ENCODE measurements around the gene SELENBP1. TPM values are rescaled to one million over a fixed set of nuclear protein-coding genes. Genes with fewer than 3 reads are reported as not detected.

The SELENBP1 gene
- total and polyA plus RNA-seq, 3 donors from 2014 or later: 13.0 to 31.8 (median 15.1) TPM

- no peak overlapping the region for H3K27ac ChIP-seq
- 78 to 89% methylated on average over 6 of the region's 6 CpGs for WGBS, 2 donors
- TF ChIP-seq POLR2A (IDR thresholded peaks at IDR 0.05) (no peak), CTCF (IDR thresholded peaks at IDR 0.05) (no peak)
- H3K36me3 ChIP-seq (ENCODE audit: low read depth, missing control alignments): no peaks in the 10 kb centered on the region
- DNase-seq: no peak
- no peaks in the 10 kb centered on the region for H3K9me3 ChIP-seq
- H3K4me3 ChIP-seq: no peak overlapping the region
- H3K27me3 ChIP-seq: no peaks in the 10 kb centered on the region
- H3K4me1 ChIP-seq: peaks cover 12% of the 10 kb centered on the region
- intact Hi-C loops (cut with DNase I; ENCODE audit: low total_unique reads): no loop called here
These were observed 29.9 kb downstream of the SELENBP1 start for GRCh38 chr1:151342569-151342968.

- H3K27me3 ChIP-seq: no peaks in the 10 kb centered on the region
- peaks cover 11% of the 10 kb centered on the region for H3K4me1 ChIP-seq
- DNase-seq: no peak
- H3K36me3 ChIP-seq (ENCODE audit: low read depth, missing control alignments): no peaks in the 10 kb centered on the region
- no peak overlapping the region for H3K27ac ChIP-seq
- no peak for TF ChIP-seq CTCF (IDR thresholded peaks at IDR 0.05)
- no peak for TF ChIP-seq POLR2A (IDR thresholded peaks at IDR 0.05)
- H3K4me3 ChIP-seq: no peak overlapping the region
- 79 to 80% methylated on average over 2 of the region's 2 CpGs for WGBS, 2 donors
- H3K9me3 ChIP-seq: no peaks in the 10 kb centered on the region
- intact Hi-C loops (cut with DNase I; ENCODE audit: low total_unique reads): no loop called here
These were observed 30.5 kb downstream of the SELENBP1 start for GRCh38 chr1:151342021-151342420.

GRCh38 chr1:151340870-151341754 is 31.4 kb downstream of the SELENBP1 start:
- WGBS, 2 donors: 43 to 63% methylated on average over 7 of the region's 7 CpGs
- no peak overlapping the region for H3K27ac ChIP-seq
- TF ChIP-seq POLR2A (IDR thresholded peaks at IDR 0.05) (no peak), CTCF (IDR thresholded peaks at IDR 0.05) (peak; percentile 69 to 82 (median 71))
- no peaks in the 10 kb centered on the region for H3K9me3 ChIP-seq
- no peaks in the 10 kb centered on the region for H3K27me3 ChIP-seq
- peaks cover 5% of the 10 kb centered on the region for H3K4me1 ChIP-seq
- no peaks in the 10 kb centered on the region for H3K36me3 ChIP-seq (ENCODE audit: low read depth, missing control alignments)
- peak; percentile 53 for DNase-seq
- intact Hi-C loops (cut with DNase I; ENCODE audit: low total_unique reads): no loop called here
- no peak overlapping the region for H3K4me3 ChIP-seq

- H3K27ac ChIP-seq: no peak overlapping the region
- intact Hi-C loops (cut with DNase I; ENCODE audit: low total_unique reads): no loop called here
These were observed 35.9 kb downstream of the SELENBP1 start for GRCh38 chr1:151336556-151336955.

More at GRCh38 chr1:151336556-151336955, 35.9 kb downstream of the SELENBP1 start:
- TF ChIP-seq POLR2A (IDR thresholded peaks at IDR 0.05) (no peak), CTCF (IDR thresholded peaks at IDR 0.05) (no peak)
- Histone ChIP-seq H3K4me3 (no peak overlapping the region), H3K27me3 (no peaks in the 10 kb centered on the region), H3K9me3 (no peaks in the 10 kb centered on the region), H3K36me3 (ENCODE audit: low read depth, missing control alignments) (no peaks in the 10 kb centered on the region), H3K4me1 (no peaks in the 10 kb centered on the region)
- no peak for DNase-seq
- 83 to 94% methylated on average over 3 of the region's 3 CpGs for WGBS, 2 donors

Data from testis (tissue), 3 donors.